Esophagus muscularis mucosa (tissue), 4 donors: ENCODE data around the gene FANCI. TPM values are rescaled to one million over a fixed set of nuclear protein-coding genes. Genes with fewer than 3 reads are reported as not detected.

Experiments used
- DNase-seq: peaks from one replicate; pipeline ENCODE4 v3.0.0-alpha.2; 2017; ENCODE audit errors: extremely low spot score
- H3K27ac ChIP-seq, 4 donors: fragments of 200-600 bp; sonication (generic); replicated peaks in 1 of 4; 1 replicate in 3 of 4; 2 replicates in 1 of 4; pipeline ENCODE4 v1.5.1; 2016 to 2019; ENCODE audit warnings: mild to moderate bottlenecking in 1 of 4
- H3K27me3 ChIP-seq, 4 donors: fragments of 200-600 bp; sonication (generic); one replicate each; pipeline versions ENCODE4 v1.5.1 to v1.6.0; 2016 to 2019
- H3K36me3 ChIP-seq, 4 donors: fragments of 200-600 bp; sonication (generic); one replicate each; pipeline ENCODE4 v1.5.1; 2016 to 2019
- H3K4me1 ChIP-seq, 4 donors: fragments of 200-600 bp; sonication (generic); one replicate each; pipeline ENCODE4 v1.5.1; 2016 to 2019
- H3K4me3 ChIP-seq, 4 donors: fragments of 200-600 bp; sonication (generic); 1 replicate in 2 of 4; 2 replicates in 2 of 4; pipeline ENCODE4 v1.5.1; 2016 to 2019; ENCODE audit warnings: mild to moderate bottlenecking in 4 of 4, moderate library complexity in 1 of 4
- H3K9me3 ChIP-seq, 4 donors: fragments of 200-600 bp; sonication (generic); 1 replicate in 3 of 4; 2 replicates in 1 of 4; pipeline ENCODE4 v1.5.1; 2016 to 2019
- CTCF ChIP-seq, 3 experiments: fragments of 200-600 bp in 2 of 3; fragments of 450-650 bp in 1 of 3; sonication (generic) in 2 of 3; IDR thresholded peaks; one replicate each; pipeline ENCODE4 v1.5.1; 2017 to 2019; ENCODE audit warnings: antibody characterized with exemption in 3 of 3, mild to moderate bottlenecking in 2 of 3, moderate library complexity in 1 of 3
- EP300 ChIP-seq: sonication (generic); formaldehyde crosslinking; IDR thresholded peaks from one replicate; pipeline ENCODE4 v1.6.1; 2017; ENCODE audit warnings: antibody characterized with exemption
- POLR2A ChIP-seq: fragments of 450-650 bp; IDR thresholded peaks from one replicate; pipeline ENCODE4 v1.6.1; 2017; ENCODE audit warnings: antibody characterized with exemption, moderate library complexity, mild to moderate bottlenecking, low read depth
- POLR2AphosphoS5 ChIP-seq, 2 donors: sonication (generic); formaldehyde crosslinking; IDR thresholded peaks; one replicate each; pipeline ENCODE4 v1.6.1; 2017; ENCODE audit warnings: antibody characterized with exemption in 2 of 2
- WGBS: methylation state at CpG from one replicate; pipeline ENCODE4 v1.1.5; 2018; 5-methylcytosine and 5-hydroxymethylcytosine counted together
- intact Hi-C: fragments of 100-400 bp; cut with DNase I; formaldehyde crosslinking; loops from one replicate; pipeline ENCODE4 v1.15.1; 2023
- total RNA-seq, 4 donors: library from RNA; depleted of rRNA; stranded (reverse); fragments of >200 nt; gene quantifications; one replicate each; pipeline versions ENCODE4 v1.1.0 to v1.2.1, GENCODE V29; 2016

Gene FANCI
- total RNA-seq, 4 donors from 2014 or later = 3.5 to 10.2 (median 4.0) TPM

GRCh38 chr15:89352476-89352875, 108.7 kb downstream of the FANCI start:
- H3K36me3 ChIP-seq = no peaks in the 10 kb centered on the region
- intact Hi-C loops = no loop called here
- no peak for TF ChIP-seq POLR2AphosphoS5 (IDR thresholded peaks at IDR 0.05)
- no peak for TF ChIP-seq CTCF (IDR thresholded peaks at IDR 0.05)
- no peak for TF ChIP-seq POLR2A
- no peak for TF ChIP-seq EP300
- no peaks in the 10 kb centered on the region for H3K4me1 ChIP-seq
- DNase-seq = no peak
- no peak overlapping the region for H3K4me3 ChIP-seq
- H3K27me3 ChIP-seq = peaks cover 0 to 78% (median 5%) of the 10 kb centered on the region in 4 donors
- no peak overlapping the region for H3K27ac ChIP-seq
- H3K9me3 ChIP-seq = no peaks in the 10 kb centered on the region
- 65% methylated on average over 4 of the region's 4 CpGs for WGBS

- DNase-seq = no peak
- intact Hi-C loops = no loop called here
- H3K36me3 ChIP-seq = no peaks in the 10 kb centered on the region
- H3K27me3 ChIP-seq = peaks cover 0 to 86% (median 13%) of the 10 kb centered on the region in 4 donors
- no peak overlapping the region for H3K27ac ChIP-seq
- peaks cover 3 to 9% (median 7%) of the 10 kb centered on the region in 4 donors for H3K4me1 ChIP-seq
- no peak overlapping the region for H3K4me3 ChIP-seq
- TF ChIP-seq CTCF (IDR thresholded peaks at IDR 0.05) = no peak
- no peak for TF ChIP-seq EP300
- no peak for TF ChIP-seq POLR2AphosphoS5 (IDR thresholded peaks at IDR 0.05)
- no peak for TF ChIP-seq POLR2A
- no peaks in the 10 kb centered on the region for H3K9me3 ChIP-seq
- 68% methylated on average over 2 of the region's 2 CpGs for WGBS
These were observed 110.2 kb downstream of the FANCI start for GRCh38 chr15:89353991-89354390.

GRCh38 chr15:89356634-89357298, 113.0 kb downstream of the FANCI start:
- Histone ChIP-seq H3K36me3 (no peaks in the 10 kb centered on the region), H3K4me3 (no peak overlapping the region), H3K27ac (no peak overlapping the region), H3K9me3 (no peaks in the 10 kb centered on the region), H3K27me3 (peaks cover 0 to 99% (median 41%) of the 10 kb centered on the region in 4 donors), H3K4me1 (peaks cover 7 to 27% (median 18%) of the 10 kb centered on the region in 4 donors)
- intact Hi-C loops = no loop called here
- TF ChIP-seq EP300 (no peak), POLR2AphosphoS5 (IDR thresholded peaks at IDR 0.05) (no peak), CTCF (IDR thresholded peaks at IDR 0.05) (peak in 2 of 3 experiments; percentile 12 to 23), POLR2A (no peak)
- no peak for DNase-seq
- WGBS = 40% methylated on average over 13 of the region's 13 CpGs

- intact Hi-C loops = loop anchor here (1.0 kb wide), 1 partner anchor 72 kb away; no protein-coding TSS in a partner anchor
- Histone ChIP-seq H3K4me1 (peaks cover 13 to 38% (median 29%) of the 10 kb centered on the region in 4 donors), H3K36me3 (no peaks in the 10 kb centered on the region), H3K27me3 (peaks cover 0 to 100% (median 57%) of the 10 kb centered on the region in 4 donors), H3K4me3 (peak overlapping the region; percentile 51 to 66 (median 55)), H3K9me3 (no peaks in the 10 kb centered on the region), H3K27ac (no peak overlapping the region)
- TF ChIP-seq CTCF (IDR thresholded peaks at IDR 0.05) (no peak), POLR2AphosphoS5 (IDR thresholded peaks at IDR 0.05) (no peak), POLR2A (no peak), EP300 (no peak)
- WGBS = 7% methylated on average over 13 of the region's 16 CpGs
- DNase-seq = no peak
These were observed 114.6 kb downstream of the FANCI start for GRCh38 chr15:89358435-89358754.
